ENCODE data around the gene ST3GAL3.

ST3GAL3 gene

GRCh38 chr1:43925846-43926245, 218.5 kb downstream of the ST3GAL3 start:
- TF ChIP-seq TARDBP (IDR thresholded peaks at IDR 0.05) (no peak), ZNF384 (IDR thresholded peaks at IDR 0.05) (no peak), ELF4 (IDR thresholded peaks at IDR 0.05) (no peak), SP1 (IDR thresholded peaks at IDR 0.05) (no peak), FOXA1 (IDR thresholded peaks at IDR 0.05) (no peak), SUZ12 (IDR thresholded peaks at IDR 0.05) (no peak), ARNT (IDR thresholded peaks at IDR 0.05) (no peak), CTBP1 (IDR thresholded peaks at IDR 0.05; ENCODE audit: borderline replicate concordance) (no peak), LEF1 (IDR thresholded peaks at IDR 0.05; ENCODE audit: borderline replicate concordance) (no peak), NFRKB (IDR thresholded peaks at IDR 0.05) (no peak), BHLHE40 (IDR thresholded peaks at IDR 0.05; ENCODE audit: borderline replicate concordance) (no peak)
- DNase-seq (ENCODE audit: extremely low spot score): no peak
- POLR2A ChIA-PET: no interaction called here
- CTCF ChIA-PET: interaction anchor here (1.0 kb wide), 1 partner anchor 9 kb away, joined by 7 read pairs; no protein-coding TSS in a partner anchor

GRCh38 chr1:43930168-43930948, 223.0 kb downstream of the ST3GAL3 start:
- DNase-seq (ENCODE audit: extremely low spot score): no peak
- ChIA-PET POLR2A (interaction anchor here (1.5 kb wide), 1 partner anchor 16 kb away, joined by 7 read pairs; the partner anchor contains the start of gene IPO13), CTCF (interaction anchor here (0.6 to 1.8 kb wide), 4 partner anchors 9 to 217 kb away, joined by 3 to 14 read pairs (median 6); no protein-coding TSS in a partner anchor)
- no peak for TF ChIP-seq SUZ12 (IDR thresholded peaks at IDR 0.05)
- TF ChIP-seq LEF1 (IDR thresholded peaks at IDR 0.05; ENCODE audit: borderline replicate concordance): no peak
- TF ChIP-seq, protein P1, sequence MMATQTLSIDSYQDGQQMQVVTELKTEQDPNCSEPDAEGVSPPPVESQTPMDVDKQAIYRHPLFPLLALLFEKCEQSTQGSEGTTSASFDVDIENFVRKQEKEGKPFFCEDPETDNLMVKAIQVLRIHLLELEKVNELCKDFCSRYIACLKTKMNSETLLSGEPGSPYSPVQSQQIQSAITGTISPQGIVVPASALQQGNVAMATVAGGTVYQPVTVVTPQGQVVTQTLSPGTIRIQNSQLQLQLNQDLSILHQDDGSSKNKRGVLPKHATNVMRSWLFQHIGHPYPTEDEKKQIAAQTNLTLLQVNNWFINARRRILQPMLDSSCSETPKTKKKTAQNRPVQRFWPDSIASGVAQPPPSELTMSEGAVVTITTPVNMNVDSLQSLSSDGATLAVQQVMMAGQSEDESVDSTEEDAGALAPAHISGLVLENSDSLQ (IDR thresholded peaks at IDR 0.05): no peak
- TF ChIP-seq ELF4 (IDR thresholded peaks at IDR 0.05): no peak

DNA sequence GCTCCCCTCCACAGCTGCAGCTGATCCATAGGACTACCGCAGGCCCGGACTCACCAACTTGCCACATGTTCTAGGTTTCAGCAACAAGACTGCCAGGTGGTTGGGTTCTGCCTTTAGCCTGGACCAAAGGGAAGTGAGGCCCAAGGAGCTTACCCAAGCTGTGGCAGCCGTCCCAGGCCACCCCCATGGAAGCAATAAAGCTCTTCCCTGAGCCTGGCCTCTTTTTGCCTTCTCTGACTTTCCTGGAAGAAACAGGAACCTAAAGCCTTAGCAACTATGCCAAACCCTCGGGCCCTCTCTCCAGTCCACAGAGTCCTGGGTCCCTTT, 223.6 kb downstream of the ST3GAL3 start:
- TF ChIP-seq ELF4 (IDR thresholded peaks at IDR 0.05): no peak
- no peak for DNase-seq (ENCODE audit: extremely low spot score)
- POLR2A ChIA-PET: interaction anchor here (1.5 kb wide), 1 partner anchor 16 kb away, joined by 7 read pairs; the partner anchor contains the start of gene IPO13
- CTCF ChIA-PET: interaction anchor here (1.2 to 1.8 kb wide), 3 partner anchors 9 to 167 kb away, joined by 3 to 14 read pairs (median 7); no protein-coding TSS in a partner anchor

DNA sequence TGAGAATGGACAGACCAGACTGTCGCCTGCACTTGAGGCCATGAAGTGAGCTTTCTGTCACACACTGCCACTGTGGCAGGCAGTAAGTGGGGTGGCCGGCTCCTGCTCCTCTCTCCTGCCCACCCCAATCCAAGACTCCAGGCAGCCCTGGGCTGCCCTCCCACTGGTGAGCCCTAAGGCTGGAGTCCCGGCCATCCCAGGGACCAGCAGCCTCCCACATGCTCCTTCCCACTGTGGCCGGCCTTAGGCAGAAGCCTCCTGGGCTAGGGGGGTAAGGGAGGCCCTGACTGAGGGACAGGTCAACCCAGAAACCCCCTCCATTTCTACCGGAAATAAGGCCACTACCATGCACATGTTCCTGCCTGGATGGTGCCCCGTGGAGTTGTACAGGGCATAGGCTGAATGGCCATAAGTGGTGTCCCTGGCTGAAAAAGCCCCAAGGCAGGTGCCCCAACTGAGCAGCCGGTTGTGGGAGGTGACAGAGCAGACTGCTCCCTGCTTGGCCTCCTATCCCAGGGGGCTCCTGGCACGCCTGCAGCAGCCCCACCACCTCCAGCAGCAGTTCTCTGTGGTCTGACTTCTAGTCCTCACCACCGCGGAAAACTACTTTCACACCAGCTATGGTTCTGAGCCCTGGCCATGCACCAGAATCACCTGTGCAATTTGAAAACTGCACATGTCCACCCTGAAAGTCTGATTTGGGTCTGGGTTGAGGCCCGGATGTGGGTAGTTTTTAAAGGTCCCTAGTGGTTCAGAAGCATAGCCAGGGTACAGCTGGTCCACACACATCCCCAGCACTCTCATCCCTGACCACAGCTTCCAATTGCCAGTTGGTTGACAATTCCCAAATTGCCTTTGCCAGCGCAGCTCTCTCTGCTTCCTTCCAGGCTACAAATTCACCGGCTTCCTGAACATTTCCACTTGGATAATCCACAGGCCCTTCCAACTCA, 224.7 kb downstream of the ST3GAL3 start:
- ChIA-PET POLR2A (no interaction called here), CTCF (interaction anchor here (0.8 to 1.0 kb wide), 2 partner anchors 14 to 169 kb away, joined by 5 to 6 read pairs; no protein-coding TSS in a partner anchor)
- DNase-seq (ENCODE audit: extremely low spot score): no peak
- TF ChIP-seq CTBP1 (IDR thresholded peaks at IDR 0.05; ENCODE audit: borderline replicate concordance): no peak
- no peak for TF ChIP-seq L3MBTL2 (conservative IDR thresholded peaks at IDR 0.05)
- TF ChIP-seq SP1 (IDR thresholded peaks at IDR 0.05): no peak
- no peak for TF ChIP-seq HDGF (IDR thresholded peaks at IDR 0.05; ENCODE audit: borderline replicate concordance)
- no peak for TF ChIP-seq FOXK2 (IDR thresholded peaks at IDR 0.05)
- no peak for TF ChIP-seq ARNT (IDR thresholded peaks at IDR 0.05)
- TF ChIP-seq FOXM1 (IDR thresholded peaks at IDR 0.05; ENCODE audit: borderline replicate concordance): no peak
- no peak for TF ChIP-seq ZNF384 (IDR thresholded peaks at IDR 0.05)
- no peak for TF ChIP-seq SUZ12 (IDR thresholded peaks at IDR 0.05)
- TF ChIP-seq, protein P1 (IDR thresholded peaks at IDR 0.05): no peak
- no peak for TF ChIP-seq FOXA1 (IDR thresholded peaks at IDR 0.05)
- no peak for TF ChIP-seq NFRKB (IDR thresholded peaks at IDR 0.05)

DNA sequence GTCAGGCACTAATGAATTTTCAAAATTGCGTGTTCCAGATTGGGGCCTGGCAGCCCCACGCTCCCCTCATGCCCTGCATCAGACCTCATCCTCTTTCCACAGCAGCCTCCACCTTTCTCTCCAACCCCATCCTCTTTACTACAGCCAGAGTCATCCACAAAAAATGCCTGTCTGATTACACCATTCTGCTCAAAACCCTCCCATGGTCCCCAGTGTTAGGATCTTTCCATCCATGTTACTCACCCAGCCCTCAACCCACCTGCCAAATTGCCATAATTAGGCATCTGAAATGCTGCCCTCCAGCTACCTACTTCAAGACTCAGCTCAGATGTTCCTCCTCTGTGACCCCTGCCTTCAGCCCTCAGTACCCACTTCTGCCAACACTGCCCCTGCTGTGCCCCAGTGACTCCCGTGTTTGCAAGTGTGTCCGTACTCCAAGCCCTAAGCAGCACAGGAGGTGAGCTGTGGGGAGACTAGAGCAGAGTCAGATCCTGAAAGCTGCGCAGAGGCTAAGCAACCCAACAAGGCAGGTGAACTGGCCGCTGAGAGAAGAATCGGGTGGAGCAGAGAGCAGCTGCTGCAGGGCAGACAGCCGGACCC, 225.6 kb downstream of the ST3GAL3 start:
- TF ChIP-seq FOXA1 (IDR thresholded peaks at IDR 0.05): no peak
- no peak for TF ChIP-seq FOXM1 (IDR thresholded peaks at IDR 0.05; ENCODE audit: borderline replicate concordance)
- no peak for TF ChIP-seq HDGF (IDR thresholded peaks at IDR 0.05; ENCODE audit: borderline replicate concordance)
- no peak for TF ChIP-seq FOXK2 (IDR thresholded peaks at IDR 0.05)
- TF ChIP-seq ELF4 (IDR thresholded peaks at IDR 0.05): no peak
- TF ChIP-seq NFRKB (IDR thresholded peaks at IDR 0.05): no peak
- no peak for TF ChIP-seq LEF1 (IDR thresholded peaks at IDR 0.05; ENCODE audit: borderline replicate concordance)
- TF ChIP-seq SUZ12 (IDR thresholded peaks at IDR 0.05): no peak
- TF ChIP-seq, protein P1 (IDR thresholded peaks at IDR 0.05): no peak
- no peak for TF ChIP-seq L3MBTL2 (conservative IDR thresholded peaks at IDR 0.05)
- no peak for TF ChIP-seq BHLHE40 (IDR thresholded peaks at IDR 0.05; ENCODE audit: borderline replicate concordance)
- no peak for TF ChIP-seq TARDBP (IDR thresholded peaks at IDR 0.05)
- TF ChIP-seq ZNF384 (IDR thresholded peaks at IDR 0.05): no peak
- no peak for TF ChIP-seq CTBP1 (IDR thresholded peaks at IDR 0.05; ENCODE audit: borderline replicate concordance)
- TF ChIP-seq SP1 (IDR thresholded peaks at IDR 0.05): no peak
- no peak for TF ChIP-seq ARNT (IDR thresholded peaks at IDR 0.05)
- DNase-seq (ENCODE audit: extremely low spot score): no peak
- POLR2A ChIA-PET: no interaction called here
- CTCF ChIA-PET: interaction anchor here (0.8 kb wide), 1 partner anchor 169 kb away, joined by 4 read pairs; no protein-coding TSS in a partner anchor
